ENCODE data around the gene RIMS4. TPM values are rescaled to one million over a fixed set of nuclear protein-coding genes. Genes with fewer than 3 reads are reported as not detected.
A peak's percentile ranks its signal among the peaks of the same experiment; 100 is the strongest.

The RIMS4 gene
- polyA plus RNA-seq, 3 donors = not detected

GRCh38 chr20:44738813-44739477 is 71.4 kb downstream of the RIMS4 start:
- Histone ChIP-seq H3K27me3 (ENCODE audit: control insufficient read depth in 2 of 2, insufficient read depth in 2 of 2, low read length in 2 of 2) (peaks cover 0 to 5% of the 10 kb centered on the region in 2 donors), H3K36me3 (replicated peaks in 1 of 2; ENCODE audit: control insufficient read depth in 1 of 2, insufficient read depth in 2 of 2, low read length in 2 of 2) (no peaks in the 10 kb centered on the region), H3K9ac (ENCODE audit: insufficient read depth, low read length, poor library complexity, severe bottlenecking) (no peak overlapping the region), H3K79me2 (ENCODE audit: insufficient read depth, low read length) (no peaks in the 10 kb centered on the region), H3K9me3 (replicated peaks in 1 of 2; ENCODE audit: control insufficient read depth in 1 of 2, insufficient read depth in 1 of 2, low read length in 2 of 2) (peaks cover 0 to 4% of the 10 kb centered on the region in 2 donors), H4K20me1 (ENCODE audit: insufficient read depth, low read length) (no peaks in the 10 kb centered on the region), H3K4me2 (replicated peaks; ENCODE audit: extremely low read depth, low read length, poor library complexity, severe bottlenecking) (no peak overlapping the region), H3K27ac (ENCODE audit: low read depth in 1 of 2, low read length in 2 of 2) (no peak overlapping the region), H3K4me3 (replicated peaks in 1 of 3; ENCODE audit: low read depth in 2 of 3, low read length in 3 of 3) (no peak overlapping the region), H2AFZ (ENCODE audit: insufficient read depth, low read depth, low read length, poor library complexity, severe bottlenecking) (no peak overlapping the region), H3K4me1 (ENCODE audit: control insufficient read depth in 1 of 2, insufficient read depth in 2 of 2, low read length in 2 of 2) (no peaks in the 10 kb centered on the region)
- Mint-ChIP-seq H3K27me3 (ENCODE audit: low read depth in 3 of 3) (peaks cover 4 to 11% (median 6%) of the 10 kb centered on the region in 3 donors), H3K27ac (peak overlapping the region in 1 of 7 donors; percentile 57), H3K9me3 (peaks cover 7 to 17% (median 13%) of the 10 kb centered on the region in 7 donors), H3K4me3 (no peak overlapping the region), H3K36me3 (no peaks in the 10 kb centered on the region), H3K4me1 (peaks cover 8% of the 10 kb centered on the region)
- no peak for TF ChIP-seq CTCF (IDR thresholded peaks at IDR 0.05)
- 76% methylated on average over 5 of the region's 7 CpGs for WGBS (ENCODE audit: insufficient coverage)
- DNase-seq = peak; percentile 27 to 62 (median 37)
- intact Hi-C loops (cut with micrococcal nuclease) = loop anchor here (10.0 kb wide), 1 partner anchor 524 kb away; the partner anchor contains the start of gene OSER1 (in 2 of the 2)

- peak overlapping the region in 1 of 7 donors; percentile 19 for H3K27ac Mint-ChIP-seq
- H3K36me3 ChIP-seq (replicated peaks in 1 of 2; ENCODE audit: control insufficient read depth in 1 of 2, insufficient read depth in 2 of 2, low read length in 2 of 2) = no peaks in the 10 kb centered on the region
- intact Hi-C loops (cut with micrococcal nuclease) = loop anchor here (10.0 kb wide), 1 partner anchor 522 kb away; the partner anchor contains the start of gene OSER1 (in 2 of the 2)
- no peaks in the 10 kb centered on the region for H3K36me3 Mint-ChIP-seq
- no peak overlapping the region for H3K4me2 ChIP-seq (replicated peaks; ENCODE audit: extremely low read depth, low read length, poor library complexity, severe bottlenecking)
- H3K9ac ChIP-seq (ENCODE audit: insufficient read depth, low read length, poor library complexity, severe bottlenecking) = no peak overlapping the region
- H3K27ac ChIP-seq (ENCODE audit: low read depth in 1 of 2, low read length in 2 of 2) = no peak overlapping the region
- no peak overlapping the region for H2AFZ ChIP-seq (ENCODE audit: insufficient read depth, low read depth, low read length, poor library complexity, severe bottlenecking)
- TF ChIP-seq CTCF (IDR thresholded peaks at IDR 0.05) = no peak
- H3K79me2 ChIP-seq (ENCODE audit: insufficient read depth, low read length) = no peaks in the 10 kb centered on the region
- peaks cover 0 to 3% of the 10 kb centered on the region in 2 donors for H3K27me3 ChIP-seq (ENCODE audit: control insufficient read depth in 2 of 2, insufficient read depth in 2 of 2, low read length in 2 of 2)
- peaks cover 7 to 17% (median 13%) of the 10 kb centered on the region in 7 donors for H3K9me3 Mint-ChIP-seq
- peaks cover 8% of the 10 kb centered on the region for H3K4me1 Mint-ChIP-seq
- H4K20me1 ChIP-seq (ENCODE audit: insufficient read depth, low read length) = no peaks in the 10 kb centered on the region
- no peak overlapping the region for H3K4me3 ChIP-seq (replicated peaks in 1 of 3; ENCODE audit: low read depth in 2 of 3, low read length in 3 of 3)
- H3K4me1 ChIP-seq (ENCODE audit: control insufficient read depth in 1 of 2, insufficient read depth in 2 of 2, low read length in 2 of 2) = no peaks in the 10 kb centered on the region
- no peak overlapping the region for H3K4me3 Mint-ChIP-seq
- peaks cover 1 to 7% (median 7%) of the 10 kb centered on the region in 3 donors for H3K27me3 Mint-ChIP-seq (ENCODE audit: low read depth in 3 of 3)
- peaks cover 0 to 4% of the 10 kb centered on the region in 2 donors for H3K9me3 ChIP-seq (replicated peaks in 1 of 2; ENCODE audit: control insufficient read depth in 1 of 2, insufficient read depth in 1 of 2, low read length in 2 of 2)
- WGBS (ENCODE audit: insufficient coverage) = 100% methylated on average over 3 of the region's 4 CpGs
- no peak for DNase-seq
Measured at GRCh38 chr20:44737116-44737515, 73.2 kb downstream of the RIMS4 start.

Measured in CD14-positive monocyte (primary cell).